ENCODE data around the gene PANX3.
"Not testable (repeated sequence)": the region's sequence is repeated elsewhere in the genome, so short reads cannot be mapped to it uniquely, and the experiment has no call there.

PANX3 gene

GRCh38 chr11:124592627-124593026 lies 18.6 kb upstream of the PANX3 start:
- Histone ChIP-seq H3K36me3 (ENCODE audit: insufficient read depth, low read length) (no peaks in the 10 kb centered on the region), H3K9ac (ENCODE audit: low read depth, low read length) (no peak overlapping the region), H3K4me1 (ENCODE audit: control insufficient read depth, insufficient read depth, low read length) (no peaks in the 10 kb centered on the region)

GRCh38 chr11:124595302-124595701 lies 15.9 kb upstream of the PANX3 start:
- Histone ChIP-seq H3K27me3 (ENCODE audit: control insufficient read depth, insufficient read depth, low read length) (peaks cover 14% of the 10 kb centered on the region), H3K4me2 (ENCODE audit: low read length) (no peak overlapping the region), H3K4me1 (ENCODE audit: control insufficient read depth, insufficient read depth, low read length) (no peaks in the 10 kb centered on the region), H3K9ac (ENCODE audit: low read depth, low read length) (no peak overlapping the region), H3K36me3 (ENCODE audit: insufficient read depth, low read length) (no peaks in the 10 kb centered on the region), H3K4me3 (ENCODE audit: low read length) (no peak overlapping the region), H3K9me3 (replicated peaks; ENCODE audit: low read length) (no peaks in the 10 kb centered on the region)

More at GRCh38 chr11:124592627-124593026, 18.6 kb upstream of the PANX3 start:
- Histone ChIP-seq H3K4me2 (ENCODE audit: low read length) (no peak overlapping the region), H3K4me3 (ENCODE audit: low read length) (no peak overlapping the region), H3K9me3 (replicated peaks; ENCODE audit: low read length) (no peaks in the 10 kb centered on the region), H3K27me3 (ENCODE audit: control insufficient read depth, insufficient read depth, low read length) (peaks cover 18% of the 10 kb centered on the region)

GRCh38 chr11:124597626-124598025 lies 13.6 kb upstream of the PANX3 start:
- H3K9ac ChIP-seq (ENCODE audit: low read depth, low read length), result no peak overlapping the region

GRCh38 chr11:124600621-124601320 lies 10.5 kb upstream of the PANX3 start:
- Histone ChIP-seq H3K9ac (ENCODE audit: low read depth, low read length) (no peak overlapping the region), H3K36me3 (ENCODE audit: insufficient read depth, low read length) (no peaks in the 10 kb centered on the region), H3K4me3 (ENCODE audit: low read length) (no peak overlapping the region), H3K27me3 (ENCODE audit: control insufficient read depth, insufficient read depth, low read length) (peaks cover 9% of the 10 kb centered on the region), H3K4me2 (ENCODE audit: low read length) (no peak overlapping the region), H3K9me3 (replicated peaks; ENCODE audit: low read length) (no peaks in the 10 kb centered on the region), H3K4me1 (ENCODE audit: control insufficient read depth, insufficient read depth, low read length) (no peaks in the 10 kb centered on the region)

More at GRCh38 chr11:124597626-124598025, 13.6 kb upstream of the PANX3 start:
- H3K27me3 ChIP-seq (ENCODE audit: control insufficient read depth, insufficient read depth, low read length), result peaks cover 13% of the 10 kb centered on the region
- no peaks in the 10 kb centered on the region for H3K36me3 ChIP-seq (ENCODE audit: insufficient read depth, low read length)
- no peak overlapping the region for H3K4me2 ChIP-seq (ENCODE audit: low read length)
- H3K9me3 ChIP-seq (replicated peaks; ENCODE audit: low read length), result no peaks in the 10 kb centered on the region
- no peak overlapping the region for H3K4me3 ChIP-seq (ENCODE audit: low read length)
- H3K4me1 ChIP-seq (ENCODE audit: control insufficient read depth, insufficient read depth, low read length), result no peaks in the 10 kb centered on the region

GRCh38 chr11:124602193-124602592 lies 9.0 kb upstream of the PANX3 start:
- Histone ChIP-seq H3K9ac (ENCODE audit: low read depth, low read length) (no peak overlapping the region), H3K4me1 (ENCODE audit: control insufficient read depth, insufficient read depth, low read length) (no peaks in the 10 kb centered on the region), H3K9me3 (replicated peaks; ENCODE audit: low read length) (no peaks in the 10 kb centered on the region), H3K36me3 (ENCODE audit: insufficient read depth, low read length) (no peaks in the 10 kb centered on the region), H3K4me3 (ENCODE audit: low read length) (no peak overlapping the region), H3K27me3 (ENCODE audit: control insufficient read depth, insufficient read depth, low read length) (peaks cover 8% of the 10 kb centered on the region), H3K4me2 (ENCODE audit: low read length) (no peak overlapping the region)

- H3K4me3 ChIP-seq (ENCODE audit: low read length); H3K4me2 ChIP-seq (ENCODE audit: low read length); H3K9ac ChIP-seq (ENCODE audit: low read depth, low read length); H3K4me1 ChIP-seq (ENCODE audit: control insufficient read depth, insufficient read depth, low read length); H3K9me3 ChIP-seq (replicated peaks; ENCODE audit: low read length); H3K27me3 ChIP-seq (ENCODE audit: control insufficient read depth, insufficient read depth, low read length); H3K36me3 ChIP-seq (ENCODE audit: insufficient read depth, low read length): not testable (repeated sequence)
Measured at GRCh38 chr11:124602723-124603122, 8.5 kb upstream of the PANX3 start.

- Histone ChIP-seq H3K9ac (ENCODE audit: low read depth, low read length) (no peak overlapping the region), H3K36me3 (ENCODE audit: insufficient read depth, low read length) (no peaks in the 10 kb centered on the region), H3K27me3 (ENCODE audit: control insufficient read depth, insufficient read depth, low read length) (no peaks in the 10 kb centered on the region), H3K4me1 (ENCODE audit: control insufficient read depth, insufficient read depth, low read length) (no peaks in the 10 kb centered on the region), H3K4me2 (ENCODE audit: low read length) (no peak overlapping the region), H3K9me3 (replicated peaks; ENCODE audit: low read length) (no peaks in the 10 kb centered on the region), H3K4me3 (ENCODE audit: low read length) (no peak overlapping the region)
Measured at GRCh38 chr11:124605719-124606118, 5.5 kb upstream of the PANX3 start.

- Histone ChIP-seq H3K27me3 (ENCODE audit: control insufficient read depth, insufficient read depth, low read length) (peaks cover 6% of the 10 kb centered on the region), H3K4me2 (ENCODE audit: low read length) (no peak overlapping the region), H3K4me3 (ENCODE audit: low read length) (no peak overlapping the region), H3K9me3 (replicated peaks; ENCODE audit: low read length) (no peaks in the 10 kb centered on the region), H3K36me3 (ENCODE audit: insufficient read depth, low read length) (no peaks in the 10 kb centered on the region), H3K4me1 (ENCODE audit: control insufficient read depth, insufficient read depth, low read length) (no peaks in the 10 kb centered on the region), H3K9ac (ENCODE audit: low read depth, low read length) (no peak overlapping the region)
Measured at GRCh38 chr11:124608147-124608546, 3.1 kb upstream of the PANX3 start.

GRCh38 chr11:124610295-124610694 lies 933 bp upstream of the PANX3 start:
- Histone ChIP-seq H3K27me3 (ENCODE audit: control insufficient read depth, insufficient read depth, low read length) (peaks cover 13% of the 10 kb centered on the region), H3K4me3 (ENCODE audit: low read length) (no peak overlapping the region), H3K36me3 (ENCODE audit: insufficient read depth, low read length) (no peaks in the 10 kb centered on the region), H3K9me3 (replicated peaks; ENCODE audit: low read length) (no peaks in the 10 kb centered on the region), H3K9ac (ENCODE audit: low read depth, low read length) (no peak overlapping the region), H3K4me2 (ENCODE audit: low read length) (no peak overlapping the region), H3K4me1 (ENCODE audit: control insufficient read depth, insufficient read depth, low read length) (no peaks in the 10 kb centered on the region)

- Histone ChIP-seq H3K27me3 (ENCODE audit: control insufficient read depth, insufficient read depth, low read length) (peaks cover 22% of the 10 kb centered on the region), H3K9me3 (replicated peaks; ENCODE audit: low read length) (no peaks in the 10 kb centered on the region), H3K4me2 (ENCODE audit: low read length) (no peak overlapping the region), H3K9ac (ENCODE audit: low read depth, low read length) (no peak overlapping the region), H3K4me3 (ENCODE audit: low read length) (no peak overlapping the region), H3K4me1 (ENCODE audit: control insufficient read depth, insufficient read depth, low read length) (no peaks in the 10 kb centered on the region), H3K36me3 (ENCODE audit: insufficient read depth, low read length) (no peaks in the 10 kb centered on the region)
Measured at GRCh38 chr11:124612045-124612444, 817 bp downstream of the PANX3 start.

GRCh38 chr11:124612567-124613246 lies 1.5 kb downstream of the PANX3 start:
- Histone ChIP-seq H3K9me3 (replicated peaks; ENCODE audit: low read length) (no peaks in the 10 kb centered on the region), H3K36me3 (ENCODE audit: insufficient read depth, low read length) (no peaks in the 10 kb centered on the region), H3K27me3 (ENCODE audit: control insufficient read depth, insufficient read depth, low read length) (peaks cover 27% of the 10 kb centered on the region), H3K4me1 (ENCODE audit: control insufficient read depth, insufficient read depth, low read length) (no peaks in the 10 kb centered on the region), H3K9ac (ENCODE audit: low read depth, low read length) (no peak overlapping the region), H3K4me3 (ENCODE audit: low read length) (no peak overlapping the region), H3K4me2 (ENCODE audit: low read length) (no peak overlapping the region)

- no peak overlapping the region for H3K4me2 ChIP-seq (ENCODE audit: low read length)
- H3K27me3 ChIP-seq (ENCODE audit: control insufficient read depth, insufficient read depth, low read length), result peaks cover 29% of the 10 kb centered on the region
- peaks cover 9% of the 10 kb centered on the region for H3K4me1 ChIP-seq (ENCODE audit: control insufficient read depth, insufficient read depth, low read length)
- H3K9me3 ChIP-seq (replicated peaks; ENCODE audit: low read length), result no peaks in the 10 kb centered on the region
- H3K36me3 ChIP-seq (ENCODE audit: insufficient read depth, low read length), result no peaks in the 10 kb centered on the region
- H3K4me3 ChIP-seq (ENCODE audit: low read length), result no peak overlapping the region
- no peak overlapping the region for H3K9ac ChIP-seq (ENCODE audit: low read depth, low read length)
Measured at GRCh38 chr11:124618863-124619262, 7.6 kb downstream of the PANX3 start.

All from skeletal muscle satellite cell (primary cell).